GM21526 (cell line): ENCODE measurements around the gene MEAK7.

Experiments
- ATAC-seq: cut with Tn5 transposase; IDR thresholded peaks from one replicate; pipeline ENCODE4 v1.9.1; 2021; ENCODE audit warnings: moderate library complexity; ENCODE audit not compliant: unreplicated experiment, low FRiP score

MEAK7 gene

DNA sequence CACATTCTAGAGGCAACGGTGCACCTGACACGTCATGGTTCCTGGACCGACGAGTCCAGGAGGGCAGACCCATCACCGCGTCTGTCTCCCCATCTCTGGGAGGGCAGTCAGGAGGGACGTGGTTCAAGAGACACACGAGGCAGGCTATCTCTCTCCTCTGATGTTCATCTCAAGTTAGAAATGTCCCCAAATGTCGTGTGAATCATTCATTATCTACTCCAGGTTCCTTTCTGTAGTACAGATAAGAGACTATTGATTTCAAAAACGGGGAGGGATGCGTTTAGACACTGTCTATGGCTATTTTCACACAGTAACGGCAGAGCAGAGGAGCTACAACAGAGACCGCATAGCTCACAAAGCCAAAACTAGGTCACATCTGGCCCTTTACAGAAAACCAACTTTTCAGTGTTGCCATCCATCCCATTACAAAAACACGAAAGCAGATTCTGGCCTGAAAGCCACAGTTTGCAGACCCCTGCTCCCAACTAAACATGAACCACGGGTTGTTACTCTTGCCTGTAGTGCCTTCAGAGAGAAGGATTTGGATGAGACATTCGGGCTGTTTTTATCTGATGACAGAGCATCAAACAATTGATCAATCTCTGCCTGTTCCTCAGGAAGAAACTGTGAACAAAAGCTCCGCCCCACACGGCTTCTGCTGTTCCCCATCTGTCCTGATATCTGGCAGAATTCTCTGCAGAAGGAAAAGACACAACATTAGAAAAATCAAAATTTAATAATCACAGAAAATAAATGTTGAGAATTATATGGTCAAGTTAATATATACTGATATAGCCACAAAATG, 6.8 kb downstream of the MEAK7 start:
- no peak for ATAC-seq

DNA sequence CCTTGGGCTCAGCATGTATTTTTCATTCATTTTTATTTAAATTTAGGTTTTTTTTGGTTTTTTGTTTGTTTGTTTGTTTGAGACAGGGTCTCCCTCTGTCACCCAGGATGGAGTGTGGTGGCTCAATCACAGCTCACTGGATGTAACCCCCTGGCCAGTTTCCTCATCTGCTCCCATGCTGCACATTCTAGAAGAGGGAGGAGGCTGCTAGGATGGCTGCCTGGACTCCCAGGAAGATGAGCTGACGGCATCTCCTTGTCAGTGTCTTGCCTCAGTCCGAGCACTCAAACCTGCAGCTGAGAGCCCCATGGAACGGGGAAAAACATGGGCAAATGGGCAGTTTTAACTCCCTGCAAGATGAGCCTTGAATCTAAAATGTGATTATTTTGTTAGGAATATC, 7.5 kb downstream of the MEAK7 start:
- ATAC-seq: no peak

DNA sequence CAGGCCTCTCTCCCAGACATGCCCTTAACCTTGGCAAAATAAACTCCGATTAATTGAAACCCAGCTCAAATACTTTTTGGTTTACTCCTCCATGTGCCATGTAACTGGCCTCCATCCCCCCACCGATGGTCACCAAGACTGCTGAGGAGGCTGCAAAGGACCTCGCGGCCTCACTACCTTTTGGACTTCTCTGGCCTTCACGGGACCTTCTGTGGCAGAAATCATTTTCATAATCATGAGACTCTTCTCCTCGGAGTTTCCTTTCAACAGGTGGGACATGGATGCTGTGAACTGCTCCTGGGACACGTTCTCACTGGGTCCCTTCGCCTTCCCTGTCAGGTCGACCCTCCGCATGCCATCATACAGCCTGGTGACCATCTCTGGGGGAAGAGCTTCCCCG, 9.0 kb downstream of the MEAK7 start:
- ATAC-seq: no peak

DNA sequence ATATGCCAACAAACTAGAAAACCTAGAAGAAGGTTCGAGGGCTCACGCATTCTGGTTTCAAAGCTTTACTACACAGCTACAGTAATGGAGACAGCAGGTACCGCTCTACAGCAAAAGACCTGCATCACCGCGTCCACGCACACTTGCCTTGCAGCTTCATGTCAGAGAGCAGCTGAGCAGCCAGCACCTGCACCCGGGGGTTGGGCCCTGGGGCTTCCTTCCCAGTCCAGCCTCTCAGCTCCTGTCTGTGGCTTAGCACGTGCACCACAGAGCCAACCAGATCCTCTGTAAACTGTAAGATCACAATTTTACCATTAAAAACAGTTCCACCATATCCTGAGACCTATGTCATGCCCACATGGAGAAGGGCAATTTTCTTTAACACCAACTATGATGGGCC, 15.3 kb downstream of the MEAK7 start:
- ATAC-seq: no peak

DNA sequence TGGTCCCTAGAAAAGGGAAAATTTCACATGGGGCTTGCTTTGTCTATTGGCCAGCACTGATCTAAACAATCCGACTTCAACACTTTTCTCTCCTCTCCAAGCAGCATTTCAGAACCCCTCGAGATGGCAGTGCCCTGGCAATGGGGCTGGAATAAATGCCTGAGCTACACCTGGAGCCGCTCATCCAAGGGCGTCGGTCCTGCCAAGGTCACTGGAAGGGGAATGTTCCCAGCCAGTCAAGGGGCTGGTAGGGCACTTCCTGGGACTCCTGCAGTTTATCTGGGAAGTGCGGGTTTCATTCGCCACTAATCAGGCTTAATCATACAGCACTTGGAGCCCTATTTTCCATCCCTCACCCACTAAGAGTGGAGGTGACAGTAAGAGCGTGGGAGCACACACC, 17.1 kb downstream of the MEAK7 start:
- ATAC-seq: no peak

DNA sequence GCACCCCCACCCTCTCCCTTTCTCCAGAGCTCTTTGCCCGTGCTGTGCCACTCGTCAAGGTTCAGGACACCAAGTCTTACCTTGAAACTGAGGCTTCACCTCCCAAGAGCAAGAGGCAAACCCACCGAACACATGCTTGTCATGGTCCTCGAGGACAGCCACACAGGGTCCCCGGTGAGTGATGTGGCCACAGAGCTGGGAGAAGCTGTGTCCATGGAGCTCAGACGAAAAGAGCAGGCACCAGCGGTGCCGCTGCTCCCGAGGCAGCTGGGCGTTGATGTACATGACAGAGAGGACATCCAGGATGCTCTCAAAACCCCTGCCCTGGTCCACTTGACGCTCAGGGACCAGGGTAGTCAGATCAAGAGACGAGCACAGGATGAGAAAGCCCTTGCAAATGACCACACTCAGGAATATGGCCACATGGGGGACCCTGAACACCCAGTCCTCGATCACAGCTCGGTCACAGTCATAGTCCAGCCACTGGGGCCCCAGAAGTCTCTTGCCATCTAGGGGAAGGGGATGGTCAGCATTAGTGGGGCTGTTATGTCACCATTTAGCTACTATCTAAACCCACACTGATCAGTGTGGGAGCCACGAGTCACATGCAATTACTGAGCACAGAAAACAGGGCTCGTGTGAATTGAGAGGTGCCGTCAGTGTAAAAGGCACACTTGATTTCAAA, 17.8 kb downstream of the MEAK7 start:
- ATAC-seq: no peak

DNA sequence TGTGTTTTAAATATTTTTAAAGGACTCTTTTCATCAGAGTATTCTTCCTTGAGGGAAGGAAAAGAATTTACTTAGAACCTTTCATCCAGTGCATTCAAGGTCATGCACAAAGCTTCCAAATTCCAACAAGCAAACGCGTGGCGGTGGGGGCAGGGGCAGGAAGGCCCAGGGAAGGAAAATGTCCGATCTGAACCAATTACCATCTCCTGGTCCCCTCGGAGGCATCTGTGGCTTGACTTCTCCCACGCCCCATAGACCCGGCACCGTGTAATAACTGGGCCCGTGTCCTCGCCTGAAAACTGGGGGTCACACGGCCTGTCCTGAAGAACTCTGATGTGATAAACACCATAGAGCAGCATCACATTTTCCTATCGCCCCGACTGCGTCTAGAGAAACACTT, 18.3 kb downstream of the MEAK7 start:
- ATAC-seq: no peak

DNA sequence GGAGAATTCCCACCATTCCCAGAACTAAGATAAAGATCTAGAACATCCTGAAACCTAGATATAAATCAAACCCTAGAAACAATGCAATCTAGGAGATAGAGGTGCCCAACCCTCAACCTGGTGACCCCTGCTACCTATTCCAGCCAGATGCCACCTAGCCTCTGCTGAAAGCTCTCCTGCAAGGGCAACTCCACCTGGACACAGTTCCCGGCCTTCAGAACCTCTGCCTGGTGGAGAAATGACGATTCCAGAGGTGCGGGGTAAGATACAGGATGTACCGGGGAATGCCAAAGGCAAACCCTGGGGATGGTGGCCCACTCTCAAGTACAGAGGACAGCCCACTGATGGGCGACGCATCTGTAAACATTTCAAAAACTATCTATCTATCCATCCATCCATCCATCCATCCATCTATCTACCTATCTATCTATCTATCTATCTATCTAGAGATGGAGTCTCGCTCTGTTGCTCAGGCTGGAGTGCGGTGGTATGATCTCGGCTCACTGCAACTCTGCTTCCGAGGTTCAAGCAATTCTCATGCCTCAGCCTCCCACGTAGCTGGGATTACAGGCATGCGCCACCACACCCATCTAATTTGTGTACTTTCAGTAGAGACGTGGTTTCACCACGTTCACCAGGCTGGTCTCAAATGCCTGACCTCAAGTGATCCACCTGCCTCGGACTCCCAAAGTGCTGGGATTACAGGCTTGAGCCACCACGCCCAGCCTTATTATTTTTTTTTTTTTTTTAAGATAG, 19.0 kb downstream of the MEAK7 start:
- no peak for ATAC-seq

DNA sequence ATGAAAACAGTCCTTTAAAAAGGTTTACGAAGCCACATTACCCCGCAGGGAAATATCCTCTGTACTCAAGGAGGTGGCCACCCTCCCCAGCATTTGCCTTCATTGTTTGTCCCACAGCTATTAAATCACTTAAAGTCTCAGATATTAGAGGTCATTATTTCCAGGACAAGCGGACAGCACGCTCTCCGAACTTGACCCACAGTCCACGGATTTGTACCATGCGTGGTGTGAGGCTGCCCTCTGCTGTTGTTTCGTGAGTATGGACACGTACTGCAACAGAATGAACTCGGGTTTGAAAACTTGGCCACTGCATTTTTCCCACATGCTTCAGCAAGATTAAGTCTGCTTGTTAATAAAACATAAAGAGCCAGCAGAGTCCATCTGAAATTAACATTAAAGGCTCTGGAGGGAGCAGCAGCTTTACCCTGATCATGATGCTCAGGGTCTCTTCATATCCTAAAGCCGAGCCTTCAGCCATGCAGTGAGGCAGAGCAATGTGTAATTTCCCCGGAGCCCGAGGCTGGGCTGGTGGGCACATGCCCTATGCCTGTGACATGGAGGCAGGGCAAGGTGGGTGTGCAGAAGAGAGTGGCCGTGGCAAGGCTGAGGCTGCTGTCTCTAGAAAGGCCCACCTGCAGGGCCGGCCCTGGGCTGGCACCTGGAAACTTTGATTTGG, 19.7 kb downstream of the MEAK7 start:
- no peak for ATAC-seq

DNA sequence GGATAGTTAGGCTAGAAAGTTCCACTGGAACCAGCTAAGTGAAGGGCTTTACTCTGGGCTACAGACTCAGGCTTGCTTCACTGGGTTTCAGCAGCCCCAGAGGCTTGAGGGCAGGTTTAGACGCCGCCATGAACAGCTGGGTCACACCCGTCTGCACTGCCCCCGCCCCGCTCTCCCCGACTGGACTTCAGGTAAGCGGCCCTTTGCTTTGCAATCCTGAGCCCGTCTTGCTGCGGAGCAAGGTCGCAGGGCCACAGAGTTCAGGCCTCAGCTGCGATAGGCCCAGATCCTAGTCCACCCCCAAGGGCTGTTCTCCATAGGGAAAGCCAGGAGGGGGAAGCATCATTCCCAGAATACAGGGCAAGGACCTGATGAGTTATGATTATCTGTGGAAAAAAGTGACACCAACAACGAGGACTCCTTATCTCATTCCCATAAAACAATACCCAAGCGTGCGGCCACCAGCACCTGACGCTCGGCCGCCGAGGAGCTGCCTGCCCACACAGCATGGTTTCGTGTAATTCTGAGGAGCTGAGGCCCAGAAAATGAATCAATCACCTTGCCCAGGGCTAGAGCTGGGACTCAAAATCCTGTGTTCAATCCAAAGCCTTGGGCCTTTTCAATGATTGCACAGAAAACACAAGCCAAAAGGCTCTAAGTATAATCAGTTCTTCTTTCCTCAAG, 20.4 kb downstream of the MEAK7 start:
- no peak for ATAC-seq

DNA sequence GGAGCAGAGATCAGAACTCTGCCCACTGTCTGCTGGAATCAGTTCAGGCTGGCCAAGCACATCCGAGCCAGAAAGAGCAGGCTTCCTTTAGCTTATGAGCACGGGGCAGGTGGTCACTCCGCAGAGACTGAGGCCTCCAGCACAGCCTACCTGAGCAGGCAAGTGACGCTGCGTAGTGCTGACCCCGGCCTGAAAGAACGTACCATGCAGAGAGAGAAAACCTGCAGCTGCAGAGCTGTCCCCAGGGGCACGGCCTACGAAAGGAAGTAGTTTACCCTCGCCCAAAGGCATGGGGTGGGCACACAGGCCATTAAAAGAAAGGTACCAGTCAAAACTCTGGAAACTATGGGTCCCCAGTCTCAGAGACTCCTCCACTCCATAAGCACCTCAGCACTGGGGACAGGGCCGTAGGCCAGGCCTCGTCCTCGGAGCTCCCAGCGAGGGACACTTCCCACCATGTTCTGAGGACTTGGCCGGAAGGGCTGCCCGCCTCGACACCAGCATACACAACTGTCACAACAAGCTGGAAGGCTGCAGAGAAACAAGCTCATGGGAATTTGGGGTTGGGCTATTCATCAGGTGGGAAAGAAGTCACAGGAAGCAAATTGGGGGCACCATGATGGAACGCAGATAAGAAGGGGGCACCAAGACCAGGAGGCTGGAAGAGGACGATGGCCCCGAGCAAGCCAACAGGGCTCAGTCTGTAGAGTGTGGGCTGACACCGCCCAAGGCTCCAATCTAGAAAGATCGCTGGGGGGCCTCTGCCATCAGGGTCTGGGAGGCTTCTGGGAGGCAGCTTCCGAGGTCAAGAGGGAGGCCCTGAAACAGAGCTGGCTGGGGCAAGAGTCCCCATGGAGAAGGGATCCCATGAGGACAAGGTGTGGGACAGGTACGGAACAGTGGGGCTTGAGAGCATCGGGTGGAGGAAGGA, 21.2 kb downstream of the MEAK7 start:
- no peak for ATAC-seq

DNA sequence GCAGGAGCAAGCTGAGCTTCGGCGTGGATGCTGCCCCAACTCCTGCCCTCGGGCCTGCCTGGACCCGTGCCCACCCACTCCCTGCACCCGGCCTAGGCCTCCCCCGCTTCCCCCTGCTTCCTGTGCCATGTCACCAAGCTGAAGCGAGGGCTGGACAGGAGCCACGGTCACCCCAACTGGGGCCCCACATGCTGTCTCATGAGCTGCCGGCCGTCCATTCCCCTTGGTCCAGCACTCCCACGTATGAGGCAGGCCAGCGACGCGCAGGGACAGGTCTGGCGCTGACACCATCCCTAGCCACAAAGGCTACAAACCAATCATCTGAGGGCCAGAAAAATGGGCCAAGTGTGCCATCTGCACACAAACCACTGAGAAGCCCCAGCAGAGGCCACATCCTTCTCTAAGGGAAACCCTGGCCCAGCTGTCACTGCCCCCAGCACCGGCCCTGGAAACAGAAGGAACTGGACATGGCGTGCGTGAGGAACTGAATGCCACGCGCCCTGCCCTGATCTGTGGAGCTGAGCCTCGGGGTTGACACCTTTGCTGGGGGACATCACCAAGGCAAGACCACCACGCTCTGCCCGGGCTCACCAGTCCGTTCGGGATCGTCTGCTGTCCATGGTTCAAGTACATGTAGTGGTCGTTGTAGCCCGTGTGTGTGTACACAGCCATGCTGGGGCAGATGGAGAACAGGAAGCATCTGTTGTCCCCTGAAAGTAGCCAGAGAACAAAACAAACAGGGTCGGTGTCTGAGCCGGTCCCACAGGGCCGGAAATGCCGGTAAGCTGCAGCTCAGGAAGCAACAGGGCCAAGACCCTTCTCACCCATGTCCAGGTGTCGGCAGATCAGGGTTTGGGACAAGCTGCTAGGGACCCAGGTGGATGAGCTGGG, 22.2 kb downstream of the MEAK7 start:
- no peak for ATAC-seq

DNA sequence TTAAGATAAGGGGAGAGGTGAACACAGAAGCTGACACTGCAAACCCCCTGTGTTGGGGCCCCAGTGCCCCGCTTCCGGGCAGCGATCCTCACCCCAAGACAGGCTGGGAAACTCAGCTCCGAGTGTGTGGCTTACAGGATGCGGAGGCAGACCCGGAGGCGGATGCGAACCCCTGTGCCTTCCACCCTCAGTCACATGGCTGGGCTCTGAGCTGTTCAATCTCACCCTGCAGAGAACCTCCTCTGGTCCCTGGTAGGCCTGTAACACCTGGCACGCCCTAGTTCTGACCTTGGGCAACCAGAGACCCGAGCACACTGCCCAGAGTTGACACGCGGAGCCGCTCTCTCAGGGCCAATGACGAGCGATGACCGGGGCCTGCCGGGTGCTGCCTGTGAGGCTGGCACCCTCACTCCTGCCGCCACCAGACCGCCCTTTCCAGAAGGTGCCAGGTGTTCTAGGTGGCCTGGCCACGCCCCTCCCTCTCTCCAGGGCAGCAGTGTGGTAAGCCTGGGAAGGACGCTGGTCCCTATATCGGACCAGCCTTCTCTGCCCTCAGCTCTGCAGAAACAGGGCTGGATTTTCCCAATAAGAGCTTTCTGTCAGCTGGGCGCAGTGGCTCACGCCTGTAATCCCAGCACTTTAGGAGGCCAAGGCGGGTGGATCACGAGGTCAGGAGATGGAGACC, 23.3 kb downstream of the MEAK7 start:
- no peak for ATAC-seq

DNA sequence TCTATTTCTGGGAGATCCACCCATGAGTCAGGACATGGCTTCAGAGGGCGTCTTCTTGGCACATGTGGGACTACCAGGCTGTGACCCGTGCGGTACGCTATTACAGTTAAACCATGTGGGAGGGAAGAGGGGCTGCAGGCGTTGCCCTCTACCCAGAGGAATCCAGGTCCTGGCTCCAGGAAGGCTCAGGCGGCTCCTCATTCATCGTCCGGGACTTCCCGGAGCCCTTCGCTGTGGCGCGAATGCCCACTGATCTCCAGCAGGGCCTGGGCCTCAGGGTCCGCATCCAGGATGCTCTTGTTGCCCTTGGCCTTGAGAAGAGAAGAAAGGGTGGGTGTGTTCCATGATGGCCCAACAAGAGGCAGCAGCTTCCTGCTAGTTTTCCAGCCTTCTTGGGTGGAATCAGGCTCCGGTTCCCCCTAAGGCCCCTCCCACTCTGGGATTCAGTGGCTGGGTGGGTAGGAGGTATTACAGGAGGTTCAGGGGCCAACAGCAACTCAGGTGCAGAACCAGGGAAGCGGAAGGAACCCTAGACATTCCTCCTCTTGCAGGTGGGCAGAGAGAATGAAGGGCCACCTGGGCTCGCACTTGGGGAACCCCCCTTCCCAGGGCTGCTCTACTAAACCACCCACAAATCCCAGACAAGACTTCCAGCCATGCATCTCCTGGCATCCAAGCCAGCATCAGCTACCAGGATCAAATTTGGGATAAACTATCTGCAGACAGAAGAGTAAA, 24.6 kb downstream of the MEAK7 start:
- ATAC-seq: no peak

DNA sequence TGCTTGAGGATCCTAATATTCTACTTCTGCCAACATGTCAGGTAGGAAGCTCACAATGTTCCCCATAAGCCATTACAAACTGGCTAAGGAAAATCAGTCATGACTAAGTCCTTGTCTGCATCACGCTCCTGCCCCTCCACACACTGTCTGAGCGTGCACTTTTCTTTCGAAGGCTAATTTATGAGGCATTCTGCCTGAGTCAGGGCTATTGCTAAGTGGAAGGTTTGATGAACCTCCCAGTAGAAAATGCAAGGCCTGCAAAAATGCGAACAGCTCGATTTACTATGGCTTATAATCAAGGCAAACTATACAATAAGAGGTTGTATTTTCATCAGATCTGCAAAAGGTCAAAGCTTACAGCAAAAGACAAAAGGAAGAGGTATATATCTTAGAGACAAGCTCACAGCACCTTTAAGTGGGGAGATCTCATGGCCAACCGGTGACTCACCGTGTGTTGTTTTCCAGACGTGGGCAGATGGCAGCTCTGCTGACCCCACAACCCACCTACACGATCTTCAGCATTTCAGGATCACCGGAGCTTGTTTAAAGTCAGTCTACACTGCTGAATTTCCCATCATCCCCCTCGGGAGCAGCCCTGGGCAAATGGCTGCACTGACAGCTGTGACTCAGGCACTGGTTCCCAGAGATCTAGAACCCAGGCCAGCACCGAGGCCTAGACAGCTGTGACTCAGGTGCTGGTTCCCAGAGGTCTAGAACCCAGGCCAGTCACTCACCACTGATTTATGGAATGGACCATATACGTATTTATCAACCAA, 26.1 kb downstream of the MEAK7 start:
- ATAC-seq: no peak

DNA sequence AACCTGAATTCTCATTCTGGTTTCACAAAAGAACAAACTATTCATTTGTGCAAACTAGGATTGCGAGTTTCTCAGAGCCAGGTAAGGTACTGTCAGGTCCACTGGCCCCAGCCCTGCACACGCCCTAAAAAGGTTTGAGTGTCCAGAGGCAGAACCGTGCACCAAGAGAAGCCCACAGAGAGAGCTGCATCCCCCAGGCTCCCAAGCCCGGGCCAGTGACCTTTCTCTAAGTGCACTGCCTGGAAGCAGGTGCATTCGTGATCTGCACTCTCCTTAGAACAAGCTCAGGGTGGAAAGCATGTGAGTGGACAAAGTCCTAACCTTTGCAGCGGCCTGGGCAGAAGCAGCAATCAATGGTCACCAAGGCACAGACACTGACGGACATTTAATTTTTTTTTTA, 26.8 kb downstream of the MEAK7 start:
- ATAC-seq: no peak
